Spleen (tissue), 7 donors: ENCODE measurements around the gene DMRTA2.

Source experiments
- CTCF ChIP-seq, 11 experiments: fragments of 200-600 bp in 7 of 11; fragments of 450-650 bp in 4 of 11; sonication (generic) in 4 of 11; IDR thresholded peaks in 8 of 11; conservative IDR thresholded peaks in 3 of 11; 1 replicate in 7 of 11; 2 replicates in 4 of 11; pipeline versions ENCODE4 v1.4.0 to v1.8.0; 2016 to 2021; ENCODE audit warnings: antibody characterized with exemption in 11 of 11, inconsistent platforms in 4 of 11, mild to moderate bottlenecking in 1 of 11
- POLR2A ChIP-seq, 3 donors: fragments of 450-650 bp; IDR thresholded peaks; one replicate each; pipeline ENCODE4 v1.5.1; 2017; ENCODE audit warnings: antibody characterized with exemption in 3 of 3, mild to moderate bottlenecking in 1 of 3
- donor health status: DM: no; HTN: no; CAD: no; lungs with moderate emphysema.
- donor health status: DM: no; HTN: no; CAD: no.
- donor health status: DM: no; HTN: no; CAD: no.

- no peak for TF ChIP-seq CTCF (IDR thresholded peaks at IDR 0.05 in 8 of 11, conservative IDR thresholded peaks at IDR 0.05 in 3 of 11)
- no peak for TF ChIP-seq POLR2A (IDR thresholded peaks at IDR 0.05)
Measured at GRCh38 chr1:50458507-50458906, 35.3 kb upstream of the DMRTA2 start.
